PC-9 (cell line): ENCODE results near the gene KIAA1328. TPM values are rescaled to one million over a fixed set of nuclear protein-coding genes. Genes with fewer than 3 reads are reported as not detected.

Experiments
- Bru-seq: library from RNA; stranded (reverse); fragments of 400-500 nt; gene quantifications from one replicate; lab custom pipeline; 2021; lab: Mats Ljungman, UMichigan
- BruChase-seq, 2 experiments: library from RNA; stranded (reverse); fragments of 400-500 nt; gene quantifications; one replicate each; lab custom pipeline; 2021; lab: Mats Ljungman, UMichigan
- BruUV-seq: library from RNA; stranded (reverse); fragments of 400-500 nt; replicated peaks from 2 replicates; lab custom pipeline; 2021; lab: Mats Ljungman, UMichigan
- CTCF ChIA-PET: fragments of 300-600 bp; sonication (Branson Sonifier 250); formaldehyde crosslinking; loops from one replicate; lab custom pipeline; 2022; ENCODE audit warnings: antibody characterized with exemption; lab: Charles Lee
- POLR2A ChIA-PET: fragments of 300-600 bp; sonication (Branson Sonifier 250); formaldehyde crosslinking; loops from one replicate; lab custom pipeline; 2022; ENCODE audit warnings: antibody characterized with exemption; ENCODE audit not compliant: unreplicated experiment; lab: Charles Lee
- DNase-seq, 2 experiments: peaks; one replicate each; pipeline versions ENCODE4 v3.0.0 to v3.0.0-alpha.2; 2015 to 2022; ENCODE audit warnings: mixed read lengths in 1 of 2
- H2AFZ ChIP-seq: fragments of 200-600 bp; sonication (generic); 2 replicates; pipeline ENCODE4 v1.8.1; 2017; ENCODE audit warnings: antibody characterized with exemption
- H3F3A ChIP-seq: fragments of 200-600 bp; sonication (generic); 2 replicates; pipeline ENCODE4 v1.8.1; 2017; ENCODE audit warnings: antibody characterized with exemption, mild to moderate bottlenecking, low read depth; ENCODE audit not compliant: insufficient read depth
- H3K27ac ChIP-seq: fragments of 200-600 bp; sonication (generic); 2 replicates; pipeline ENCODE4 v1.6.1; 2016; ENCODE audit warnings: mixed run types
- H3K27me3 ChIP-seq: fragments of 200-600 bp; sonication (generic); 2 replicates; pipeline ENCODE4 v1.6.1; 2016; ENCODE audit warnings: low read depth, mixed run types; ENCODE audit not compliant: insufficient read depth
- H3K36me3 ChIP-seq: fragments of 200-600 bp; sonication (generic); 2 replicates; pipeline ENCODE4 v1.6.1; 2016; ENCODE audit warnings: low read depth, mixed run types
- H3K4me1 ChIP-seq: fragments of 200-600 bp; sonication (generic); replicated peaks from 2 replicates; pipeline ENCODE4 v1.6.1; 2016; ENCODE audit warnings: mixed run types; ENCODE audit not compliant: insufficient read depth
- H3K4me2 ChIP-seq: fragments of 200-600 bp; sonication (generic); 2 replicates; pipeline ENCODE4 v1.6.1; 2017; ENCODE audit warnings: mixed run types
- H3K4me3 ChIP-seq: fragments of 200-600 bp; sonication (generic); 2 replicates; pipeline ENCODE4 v1.6.1; 2016; ENCODE audit warnings: mixed run types
- H3K79me2 ChIP-seq: fragments of 200-600 bp; sonication (generic); 2 replicates; pipeline ENCODE4 v1.6.1; 2017; ENCODE audit warnings: low read depth, mixed run types
- H3K9me2 ChIP-seq: fragments of 200-600 bp; sonication (generic); 2 replicates; pipeline ENCODE4 v1.8.1; 2017; ENCODE audit warnings: mild to moderate bottlenecking; ENCODE audit not compliant: insufficient read depth
- H3K9me3 ChIP-seq: fragments of 200-600 bp; sonication (generic); 2 replicates; pipeline ENCODE4 v1.8.1; 2016; ENCODE audit warnings: low read depth; ENCODE audit not compliant: insufficient read depth
- H4K20me1 ChIP-seq: fragments of 200-600 bp; sonication (generic); 2 replicates; pipeline ENCODE4 v1.8.1; 2017; ENCODE audit not compliant: insufficient read depth
- EZH2 ChIP-seq: fragments of 200-600 bp; sonication (generic); IDR thresholded peaks from 2 replicates; pipeline ENCODE4 v1.8.0; 2017; ENCODE audit warnings: antibody characterized with exemption, low read depth
- intact Hi-C: fragments of 100-400 bp; cut with micrococcal nuclease; formaldehyde crosslinking; loops from one replicate; pipeline ENCODE4 v1.10.0; 2022; ENCODE audit not compliant: unreplicated experiment
- long read RNA-seq: library from polyadenylated mRNA; stranded (forward); transcript quantifications from one replicate; pipeline ENCODE4 v2.0.0, GENCODE V29; 2022
- total RNA-seq: library from RNA; stranded (reverse); gene quantifications from 2 replicates; pipeline ENCODE4 v1.2.3, GENCODE V29; 2021
- TF ChIP-seq, protein P1 (sequence below): fragments of 200-600 bp; sonication (generic); conservative IDR thresholded peaks from 2 replicates; pipeline ENCODE4 v1.6.1; 2017; ENCODE audit warnings: mixed run types, antibody characterized with exemption, mild to moderate bottlenecking, moderate library complexity

Gene KIAA1328
- total RNA-seq (4.0 and 6.5 TPM in 2 replicates), Bru-seq, nascent RNA (percentile 52 among the genes with signal in this experiment), BruChase-seq, experiment 1, labeled RNA remaining after a 2-hour chase (percentile 52 among the genes with signal in this experiment), BruChase-seq, experiment 2, labeled RNA remaining after a 6-hour chase (percentile 45 among the genes with signal in this experiment)
- long read RNA-seq, partial matches to known transcripts, result 1 of 4 reads
- long read RNA-seq, other reads (novel, unspliced or antisense), result 1 of 4 reads

DNA sequence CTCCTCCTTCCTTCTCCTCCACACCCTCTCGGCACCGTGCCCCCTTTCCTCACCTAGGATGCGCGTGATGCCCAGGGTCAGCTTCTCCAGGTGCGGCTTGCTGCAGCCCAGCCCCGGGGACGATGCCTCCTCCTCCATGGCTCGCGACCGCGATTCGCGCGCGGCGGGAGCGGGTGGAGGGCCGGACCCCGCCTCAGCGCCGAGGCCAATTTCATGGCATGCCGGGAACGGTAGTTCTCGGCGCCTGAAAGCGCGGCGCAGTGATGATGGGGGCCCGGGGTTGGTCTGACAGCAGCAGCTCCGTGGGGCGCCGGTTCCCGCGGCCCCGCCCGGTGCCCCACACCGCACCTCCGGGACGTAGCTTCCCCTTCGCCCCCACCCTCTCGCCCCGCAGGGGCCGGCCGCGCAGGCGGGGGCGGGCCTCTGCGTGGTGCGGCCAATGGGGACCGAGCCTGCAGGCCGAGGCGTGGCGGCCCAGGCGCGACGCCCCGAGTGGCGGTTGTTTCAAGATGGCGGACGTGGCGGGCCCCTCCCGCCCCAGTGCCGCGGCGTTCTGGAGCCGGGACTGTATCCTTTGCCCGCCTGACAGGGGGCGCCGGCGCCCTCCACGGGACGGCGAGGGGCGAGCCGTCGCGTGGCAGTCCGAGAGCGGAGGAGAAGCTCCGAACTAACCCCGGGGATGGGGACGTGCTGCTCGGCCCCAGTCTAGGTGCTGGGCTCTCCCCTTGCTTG, at the start of gene KIAA1328, which contains the start of gene TPGS2:
KIAA1328 (plus strand) TSS at position 498 of the 732 bp plus-strand sequence; CDS start at position 510, 12 bp downstream.
TPGS2 (minus strand) TSS at position 373 of the 732 bp plus-strand sequence; CDS start at position 138, 235 bp downstream.
- H2AFZ ChIP-seq, result peak within 1 kb of the TSS; percentile 96
- H3K27me3 ChIP-seq, result no peaks in the 10 kb centered on the region
- TF ChIP-seq, protein P1, sequence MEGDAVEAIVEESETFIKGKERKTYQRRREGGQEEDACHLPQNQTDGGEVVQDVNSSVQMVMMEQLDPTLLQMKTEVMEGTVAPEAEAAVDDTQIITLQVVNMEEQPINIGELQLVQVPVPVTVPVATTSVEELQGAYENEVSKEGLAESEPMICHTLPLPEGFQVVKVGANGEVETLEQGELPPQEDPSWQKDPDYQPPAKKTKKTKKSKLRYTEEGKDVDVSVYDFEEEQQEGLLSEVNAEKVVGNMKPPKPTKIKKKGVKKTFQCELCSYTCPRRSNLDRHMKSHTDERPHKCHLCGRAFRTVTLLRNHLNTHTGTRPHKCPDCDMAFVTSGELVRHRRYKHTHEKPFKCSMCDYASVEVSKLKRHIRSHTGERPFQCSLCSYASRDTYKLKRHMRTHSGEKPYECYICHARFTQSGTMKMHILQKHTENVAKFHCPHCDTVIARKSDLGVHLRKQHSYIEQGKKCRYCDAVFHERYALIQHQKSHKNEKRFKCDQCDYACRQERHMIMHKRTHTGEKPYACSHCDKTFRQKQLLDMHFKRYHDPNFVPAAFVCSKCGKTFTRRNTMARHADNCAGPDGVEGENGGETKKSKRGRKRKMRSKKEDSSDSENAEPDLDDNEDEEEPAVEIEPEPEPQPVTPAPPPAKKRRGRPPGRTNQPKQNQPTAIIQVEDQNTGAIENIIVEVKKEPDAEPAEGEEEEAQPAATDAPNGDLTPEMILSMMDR, result peak; percentile 43; the same call in 1 of the 2 replicates
- no peak for TF ChIP-seq EZH2
- H3F3A ChIP-seq, result peaks cover 10% of the 10 kb centered on the region; the same call in 1 of the 2 replicates
- H3K4me2 ChIP-seq, result peak within 1 kb of the TSS; percentile 96
- peak; percentile 65 to 81 for DNase-seq
- ChIA-PET POLR2A (interaction anchor here (0.6 kb wide), 2 partner anchors 321 to 425 kb away, joined by 6 to 7 read pairs; no protein-coding TSS in a partner anchor), CTCF (interaction anchor here (0.7 kb wide), 1 partner anchor 15 kb away, joined by 3 read pairs; no protein-coding TSS in a partner anchor)
- no peaks in the 10 kb centered on the region for H3K9me2 ChIP-seq
- H3K36me3 ChIP-seq, result no peaks in the 10 kb centered on the region
- peaks cover 13% of the 10 kb centered on the region for H3K79me2 ChIP-seq
- H4K20me1 ChIP-seq, result no peaks in the 10 kb centered on the region
- H3K4me1 ChIP-seq, result peaks cover 19% of the 10 kb centered on the region
- no peaks in the 10 kb centered on the region for H3K9me3 ChIP-seq
- intact Hi-C loops, result loop anchor here (1.0 kb wide), 1 partner anchor 21 kb away; no protein-coding TSS in a partner anchor
- no TSS peak for BruUV-seq
- H3K4me3 ChIP-seq, result peak within 1 kb of the TSS; percentile 74
- H3K27ac ChIP-seq, result peak within 1 kb of the TSS; percentile 71

DNA sequence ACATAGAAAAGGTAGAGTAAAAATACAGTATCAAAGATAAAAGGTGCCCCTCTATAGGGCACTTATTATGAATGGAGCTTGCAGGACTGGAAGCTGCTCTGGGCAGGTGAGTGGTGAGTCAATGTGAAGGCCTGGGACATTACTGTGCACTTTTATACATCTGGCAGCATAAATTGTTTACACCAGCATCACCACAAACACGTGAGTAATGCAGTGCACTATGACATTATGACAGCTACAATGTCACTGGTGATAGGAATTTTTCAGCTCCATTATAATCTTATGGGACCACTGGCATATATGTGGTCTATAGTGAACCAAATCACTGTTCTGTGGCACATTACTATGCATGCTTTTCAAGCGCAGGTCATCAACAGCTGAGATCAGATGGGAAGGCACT, 48.2 kb upstream of the KIAA1328 start:
- no peak overlapping the region for H3K4me3 ChIP-seq
- intact Hi-C loops, result no loop called here
- H3F3A ChIP-seq, result no peaks in the 10 kb centered on the region
- TF ChIP-seq EZH2, result no peak
- TF ChIP-seq, protein P1, result no peak
- BruUV-seq, result no TSS peak
- no peaks in the 10 kb centered on the region for H3K9me3 ChIP-seq
- DNase-seq, result no peak
- H3K79me2 ChIP-seq, result no peaks in the 10 kb centered on the region
- no peaks in the 10 kb centered on the region for H4K20me1 ChIP-seq
- no peaks in the 10 kb centered on the region for H3K27me3 ChIP-seq
- ChIA-PET POLR2A (no interaction called here), CTCF (no interaction called here)
- no peaks in the 10 kb centered on the region for H3K4me1 ChIP-seq
- no peak overlapping the region for H3K27ac ChIP-seq
- no peak overlapping the region for H3K4me2 ChIP-seq
- H3K9me2 ChIP-seq, result no peaks in the 10 kb centered on the region
- no peak overlapping the region for H2AFZ ChIP-seq
- no peaks in the 10 kb centered on the region for H3K36me3 ChIP-seq

DNA sequence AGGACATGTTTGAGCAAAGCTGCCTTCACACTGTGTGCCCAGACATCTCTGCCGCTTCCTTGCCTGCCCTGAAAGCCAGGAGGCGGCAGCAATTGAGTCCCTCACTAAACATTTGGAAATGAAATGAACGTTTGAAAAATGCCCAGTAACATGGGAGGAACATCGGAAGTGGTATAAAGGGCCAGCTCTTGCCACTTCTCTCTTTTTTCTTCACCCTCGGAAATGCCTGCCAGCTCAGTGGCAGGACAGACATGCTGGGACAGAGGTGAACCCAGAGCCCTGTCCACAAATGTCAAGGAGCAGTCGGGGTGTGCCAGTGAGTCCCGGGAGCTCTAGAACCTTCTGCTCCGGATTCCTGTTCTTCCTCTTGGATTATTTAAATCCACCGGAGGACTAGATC, 46.2 kb upstream of the KIAA1328 start:
- ChIA-PET POLR2A (no interaction called here), CTCF (no interaction called here)
- Histone ChIP-seq H3K4me1 (no peaks in the 10 kb centered on the region), H3K79me2 (no peaks in the 10 kb centered on the region), H3K27me3 (no peaks in the 10 kb centered on the region), H3K36me3 (no peaks in the 10 kb centered on the region), H3K9me2 (no peaks in the 10 kb centered on the region), H2AFZ (no peak overlapping the region), H3K4me2 (no peak overlapping the region), H3K27ac (no peak overlapping the region), H4K20me1 (no peaks in the 10 kb centered on the region), H3K4me3 (no peak overlapping the region), H3F3A (no peaks in the 10 kb centered on the region), H3K9me3 (no peaks in the 10 kb centered on the region)
- intact Hi-C loops, result no loop called here
- TF ChIP-seq EZH2, result no peak
- TF ChIP-seq, protein P1, result no peak
- BruUV-seq, result no TSS peak
- DNase-seq, result no peak
